Measurements from ENCODE around the gene SYT17. TPM values are rescaled to one million over a fixed set of nuclear protein-coding genes. Genes with fewer than 3 reads are reported as not detected.

The SYT17 gene
- total RNA-seq, 3 donors from 2014 or later (not counting 1 experiment from before 2014, with no cell fraction given) = 0.65 to 1.6 TPM; not detected in 1

GRCh38 chr16:19163215-19163614, 4.8 kb upstream of the SYT17 start:
- DNase-seq = no peak
- WGBS (ENCODE audit: insufficient coverage) = 100% methylated on average over 1 of the region's 1 CpG
- Histone ChIP-seq H3K36me3 (ENCODE audit: control insufficient read depth, insufficient read depth, low read length) (no peaks in the 10 kb centered on the region), H3K4me1 (ENCODE audit: control insufficient read depth, insufficient read depth, low read length) (peaks cover 3% of the 10 kb centered on the region), H3K4me3 (ENCODE audit: low read length) (no peak overlapping the region), H3K9me3 (ENCODE audit: control insufficient read depth, insufficient read depth, low read length) (no peaks in the 10 kb centered on the region), H3K27ac (ENCODE audit: low read length) (no peak overlapping the region), H3K27me3 (ENCODE audit: control insufficient read depth, insufficient read depth, low read length) (peaks cover 2% of the 10 kb centered on the region)
- Mint-ChIP-seq H3K27ac (no peak overlapping the region), H3K36me3 (no peaks in the 10 kb centered on the region), H3K4me1 (no peaks in the 10 kb centered on the region), H3K27me3 (ENCODE audit: low read depth in 2 of 2) (peaks cover 3 to 6% of the 10 kb centered on the region in 2 donors), H3K9me3 (peaks cover 0 to 2% of the 10 kb centered on the region in 2 donors), H3K4me3 (no peak overlapping the region)
- no peak for TF ChIP-seq CTCF (IDR thresholded peaks at IDR 0.05)
- intact Hi-C loops (cut with micrococcal nuclease) = no loop called here
- no peak for ATAC-seq

GRCh38 chr16:19164285-19164684, 3.8 kb upstream of the SYT17 start:
- H3K27ac Mint-ChIP-seq = no peak overlapping the region
- 78% methylated on average over 4 of the region's 4 CpGs for WGBS (ENCODE audit: insufficient coverage)
- peaks cover 0 to 2% of the 10 kb centered on the region in 2 donors for H3K9me3 Mint-ChIP-seq
- no peak for TF ChIP-seq CTCF (IDR thresholded peaks at IDR 0.05)
- H3K27me3 ChIP-seq (ENCODE audit: control insufficient read depth, insufficient read depth, low read length) = peaks cover 3% of the 10 kb centered on the region
- no peak for ATAC-seq
- H3K27me3 Mint-ChIP-seq (ENCODE audit: low read depth in 2 of 2) = peaks cover under 1 to 3% of the 10 kb centered on the region in 2 donors
- H3K4me3 Mint-ChIP-seq = no peak overlapping the region
- no peaks in the 10 kb centered on the region for H3K36me3 ChIP-seq (ENCODE audit: control insufficient read depth, insufficient read depth, low read length)
- peaks cover 3% of the 10 kb centered on the region for H3K4me1 ChIP-seq (ENCODE audit: control insufficient read depth, insufficient read depth, low read length)
- intact Hi-C loops (cut with micrococcal nuclease) = no loop called here
- H3K27ac ChIP-seq (ENCODE audit: low read length) = no peak overlapping the region
- DNase-seq = no peak
- no peaks in the 10 kb centered on the region for H3K4me1 Mint-ChIP-seq
- H3K36me3 Mint-ChIP-seq = no peaks in the 10 kb centered on the region
- H3K9me3 ChIP-seq (ENCODE audit: control insufficient read depth, insufficient read depth, low read length) = no peaks in the 10 kb centered on the region
- no peak overlapping the region for H3K4me3 ChIP-seq (ENCODE audit: low read length)

GRCh38 chr16:19165101-19165500, 2.9 kb upstream of the SYT17 start:
- H3K27me3 Mint-ChIP-seq (ENCODE audit: low read depth in 2 of 2) = peaks cover 6 to 8% of the 10 kb centered on the region in 2 donors
- no peak overlapping the region for H3K4me3 ChIP-seq (ENCODE audit: low read length)
- H3K4me3 Mint-ChIP-seq = no peak overlapping the region
- no peak overlapping the region for H3K27ac Mint-ChIP-seq
- peaks cover 3% of the 10 kb centered on the region for H3K4me1 ChIP-seq (ENCODE audit: control insufficient read depth, insufficient read depth, low read length)
- no peak for ATAC-seq
- intact Hi-C loops (cut with micrococcal nuclease) = no loop called here
- H3K9me3 ChIP-seq (ENCODE audit: control insufficient read depth, insufficient read depth, low read length) = no peaks in the 10 kb centered on the region
- 95% methylated on average over 4 of the region's 5 CpGs for WGBS (ENCODE audit: insufficient coverage)
- TF ChIP-seq CTCF (IDR thresholded peaks at IDR 0.05) = no peak
- H3K27ac ChIP-seq (ENCODE audit: low read length) = no peak overlapping the region
- H3K9me3 Mint-ChIP-seq = peaks cover 0 to 2% of the 10 kb centered on the region in 2 donors
- DNase-seq = no peak
- H3K27me3 ChIP-seq (ENCODE audit: control insufficient read depth, insufficient read depth, low read length) = peaks cover 3% of the 10 kb centered on the region
- no peaks in the 10 kb centered on the region for H3K36me3 Mint-ChIP-seq
- H3K36me3 ChIP-seq (ENCODE audit: control insufficient read depth, insufficient read depth, low read length) = no peaks in the 10 kb centered on the region
- no peaks in the 10 kb centered on the region for H3K4me1 Mint-ChIP-seq

- ATAC-seq = no peak
- H3K9me3 ChIP-seq (ENCODE audit: control insufficient read depth, insufficient read depth, low read length) = no peaks in the 10 kb centered on the region
- no peak overlapping the region for H3K27ac Mint-ChIP-seq
- H3K4me3 Mint-ChIP-seq = no peak overlapping the region
- DNase-seq = no peak
- peaks cover 12 to 14% of the 10 kb centered on the region in 2 donors for H3K27me3 Mint-ChIP-seq (ENCODE audit: low read depth in 2 of 2)
- 89% methylated on average over 2 of the region's 2 CpGs for WGBS (ENCODE audit: insufficient coverage)
- peaks cover 3% of the 10 kb centered on the region for H3K27me3 ChIP-seq (ENCODE audit: control insufficient read depth, insufficient read depth, low read length)
- no peak overlapping the region for H3K27ac ChIP-seq (ENCODE audit: low read length)
- TF ChIP-seq CTCF (IDR thresholded peaks at IDR 0.05) = no peak
- peaks cover 0 to 2% of the 10 kb centered on the region in 2 donors for H3K9me3 Mint-ChIP-seq
- peaks cover 3% of the 10 kb centered on the region for H3K4me1 ChIP-seq (ENCODE audit: control insufficient read depth, insufficient read depth, low read length)
- intact Hi-C loops (cut with micrococcal nuclease) = no loop called here
- H3K36me3 ChIP-seq (ENCODE audit: control insufficient read depth, insufficient read depth, low read length) = no peaks in the 10 kb centered on the region
- H3K36me3 Mint-ChIP-seq = no peaks in the 10 kb centered on the region
- no peaks in the 10 kb centered on the region for H3K4me1 Mint-ChIP-seq
- no peak overlapping the region for H3K4me3 ChIP-seq (ENCODE audit: low read length)
Observed at GRCh38 chr16:19166500-19166899, 1.5 kb upstream of the SYT17 start.
